ENCODE data around the gene RAVER2. TPM values are rescaled to one million over a fixed set of nuclear protein-coding genes. Genes with fewer than 3 reads are reported as not detected.
A peak's percentile ranks its signal among the peaks of the same experiment; 100 is the strongest.

Gene RAVER2
- total RNA-seq, 1 experiment from 2014 or later, result 20.3 TPM

GRCh38 chr1:64828829-64829228 is 84.0 kb downstream of the RAVER2 start:
- no peak overlapping the region for H3K4me3 Mint-ChIP-seq
- peaks cover 6% of the 10 kb centered on the region for H3K4me1 Mint-ChIP-seq
- POLR2A ChIA-PET, result no interaction called here
- DNase-seq (ENCODE audit: low spot score) (no peak), ATAC-seq (no peak)
- CTCF ChIA-PET, result no interaction called here
- TF ChIP-seq ETV6 (CRISPR knock-in tag; IDR thresholded peaks at IDR 0.05), result no peak
- TF ChIP-seq PRRX2 (CRISPR knock-in tag; IDR thresholded peaks at IDR 0.05), result no peak
- TF ChIP-seq TCF7 (CRISPR knock-in tag; IDR thresholded peaks at IDR 0.05; ENCODE audit: low read depth), result no peak
- peak overlapping the region; percentile 2; the same call in 1 of the 2 replicates for H3K27ac Mint-ChIP-seq
- no peaks in the 10 kb centered on the region for H3K9me3 Mint-ChIP-seq
- no peaks in the 10 kb centered on the region for H3K27me3 Mint-ChIP-seq (ENCODE audit: low read depth)
- peaks cover 7% of the 10 kb centered on the region for H3K36me3 Mint-ChIP-seq

GRCh38 chr1:64829411-64830029 is 84.6 kb downstream of the RAVER2 start:
- CTCF ChIA-PET, result interaction anchor here (1.4 kb wide), 1 partner anchor 246 kb away, joined by 3 read pairs; no protein-coding TSS in a partner anchor
- Mint-ChIP-seq H3K9me3 (no peaks in the 10 kb centered on the region), H3K27ac (peak overlapping the region; percentile 38; the same call in 1 of the 2 replicates), H3K4me1 (peaks cover 3% of the 10 kb centered on the region), H3K4me3 (no peak overlapping the region), H3K27me3 (ENCODE audit: low read depth) (no peaks in the 10 kb centered on the region), H3K36me3 (peaks cover 10% of the 10 kb centered on the region)
- TF ChIP-seq ATF6 (CRISPR knock-in tag; IDR thresholded peaks at IDR 0.05) (no peak), OVOL2 (CRISPR knock-in tag; IDR thresholded peaks at IDR 0.05; ENCODE audit: borderline replicate concordance) (no peak), SP1 (CRISPR knock-in tag; conservative IDR thresholded peaks at IDR 0.05) (no peak), NFATC4 (CRISPR knock-in tag; IDR thresholded peaks at IDR 0.05) (no peak), TEAD4 (CRISPR knock-in tag; IDR thresholded peaks at IDR 0.05) (no peak), CREM (CRISPR knock-in tag; IDR thresholded peaks at IDR 0.05) (no peak), ERG (CRISPR knock-in tag; IDR thresholded peaks at IDR 0.05) (no peak), TEAD1 (CRISPR knock-in tag; IDR thresholded peaks at IDR 0.05) (no peak), E2F1 (CRISPR knock-in tag; IDR thresholded peaks at IDR 0.05) (no peak), ETV6 (CRISPR knock-in tag; IDR thresholded peaks at IDR 0.05) (no peak), ELF4 (CRISPR knock-in tag; IDR thresholded peaks at IDR 0.05; ENCODE audit: low read depth) (no peak), PRRX2 (CRISPR knock-in tag; IDR thresholded peaks at IDR 0.05) (no peak), ZBTB21 (CRISPR knock-in tag; IDR thresholded peaks at IDR 0.05; ENCODE audit: borderline replicate concordance) (no peak), ZNF219 (CRISPR knock-in tag; IDR thresholded peaks at IDR 0.05; ENCODE audit: borderline replicate concordance) (no peak), CDX4 (CRISPR knock-in tag; IDR thresholded peaks at IDR 0.05; ENCODE audit: borderline replicate concordance) (no peak), E2F5 (CRISPR knock-in tag; IDR thresholded peaks at IDR 0.05) (no peak), ZNF416 (CRISPR knock-in tag; IDR thresholded peaks at IDR 0.05) (no peak), IRF1 (CRISPR knock-in tag; IDR thresholded peaks at IDR 0.05) (no peak)
- POLR2A ChIA-PET, result interaction anchor here (0.6 kb wide), 1 partner anchor 206 kb away, joined by 6 read pairs; no protein-coding TSS in a partner anchor
- DNase-seq (ENCODE audit: low spot score), result no peak
- peak; percentile 71 for ATAC-seq
